ENCODE results near the gene TSPO.
A peak's percentile ranks its signal among the peaks of the same experiment; 100 is the strongest.

DNA sequence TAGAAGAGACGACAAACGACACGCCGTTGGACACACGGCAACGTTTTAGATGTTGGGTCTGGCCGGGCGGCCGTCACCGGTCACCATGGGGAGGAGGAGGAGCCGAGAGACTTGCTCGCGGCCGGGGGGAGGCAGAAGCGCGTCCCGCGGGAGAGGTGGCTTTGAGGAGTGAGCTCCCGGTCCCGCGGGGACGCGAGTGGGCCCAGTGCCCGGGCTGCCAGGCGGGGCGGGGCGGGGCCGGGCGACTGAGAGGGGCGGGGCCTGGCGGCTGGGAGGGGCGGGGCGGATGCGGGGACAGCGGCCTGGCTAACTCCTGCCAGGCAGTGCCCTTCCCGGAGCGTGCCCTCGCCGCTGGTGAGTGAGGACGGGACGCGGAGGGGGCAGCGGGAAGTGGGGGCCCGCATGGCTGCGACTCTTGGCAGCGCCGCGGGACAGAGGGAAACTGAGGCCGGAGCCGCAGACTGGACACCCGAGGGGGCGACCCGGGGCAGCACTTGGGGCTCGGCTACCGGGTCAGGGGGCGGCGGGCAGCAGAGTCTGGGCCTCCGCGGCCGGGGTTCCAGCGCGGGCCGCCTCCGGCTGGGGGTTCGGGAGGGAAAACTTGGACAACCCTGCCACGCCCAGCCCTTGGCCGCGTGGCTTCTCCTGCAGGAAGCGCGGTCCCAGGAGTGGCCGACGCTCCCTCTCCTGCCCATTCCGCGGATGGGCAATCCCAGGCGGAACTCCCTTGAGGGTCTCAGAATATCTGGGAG, at the start of gene TSPO:
- TF ChIP-seq, protein P1, sequence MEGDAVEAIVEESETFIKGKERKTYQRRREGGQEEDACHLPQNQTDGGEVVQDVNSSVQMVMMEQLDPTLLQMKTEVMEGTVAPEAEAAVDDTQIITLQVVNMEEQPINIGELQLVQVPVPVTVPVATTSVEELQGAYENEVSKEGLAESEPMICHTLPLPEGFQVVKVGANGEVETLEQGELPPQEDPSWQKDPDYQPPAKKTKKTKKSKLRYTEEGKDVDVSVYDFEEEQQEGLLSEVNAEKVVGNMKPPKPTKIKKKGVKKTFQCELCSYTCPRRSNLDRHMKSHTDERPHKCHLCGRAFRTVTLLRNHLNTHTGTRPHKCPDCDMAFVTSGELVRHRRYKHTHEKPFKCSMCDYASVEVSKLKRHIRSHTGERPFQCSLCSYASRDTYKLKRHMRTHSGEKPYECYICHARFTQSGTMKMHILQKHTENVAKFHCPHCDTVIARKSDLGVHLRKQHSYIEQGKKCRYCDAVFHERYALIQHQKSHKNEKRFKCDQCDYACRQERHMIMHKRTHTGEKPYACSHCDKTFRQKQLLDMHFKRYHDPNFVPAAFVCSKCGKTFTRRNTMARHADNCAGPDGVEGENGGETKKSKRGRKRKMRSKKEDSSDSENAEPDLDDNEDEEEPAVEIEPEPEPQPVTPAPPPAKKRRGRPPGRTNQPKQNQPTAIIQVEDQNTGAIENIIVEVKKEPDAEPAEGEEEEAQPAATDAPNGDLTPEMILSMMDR (IDR thresholded peaks at IDR 0.05), result no peak
- TF ChIP-seq POLR2A (IDR thresholded peaks at IDR 0.05), result peak; percentile 62
- no peak for TF ChIP-seq EP300 (IDR thresholded peaks at IDR 0.05; ENCODE audit: low read depth)
- peak; percentile 75 to 85 (median 83) for TF ChIP-seq POLR2AphosphoS5 (IDR thresholded peaks at IDR 0.05)
